ENCODE data around the gene RAPGEF1. TPM values are rescaled to one million over a fixed set of nuclear protein-coding genes. Genes with fewer than 3 reads are reported as not detected.

Gene RAPGEF1
- total and polyA plus RNA-seq, 12 donors: 39.6 to 135 (median 111) TPM

- peak overlapping the region in 1 of 10 donors; percentile 9 for H3K4me3 ChIP-seq
These were observed 71.2 kb downstream of the RAPGEF1 start for GRCh38 chr9:131668439-131669268.

GRCh38 chr9:131668057-131668438 lies 71.8 kb downstream of the RAPGEF1 start:
- DNase-seq: no peak
- WGBS, 2 donors: 84 to 92% methylated on average over 9 of the region's 9 CpGs
- peak overlapping the region in 1 of 10 donors; percentile 9 for H3K4me3 ChIP-seq
- peaks cover 40 to 88% (median 80%) of the 10 kb centered on the region in 9 donors for H3K4me1 ChIP-seq
- no peaks in the 10 kb centered on the region for H3K27me3 ChIP-seq
- TF ChIP-seq, protein P1, sequence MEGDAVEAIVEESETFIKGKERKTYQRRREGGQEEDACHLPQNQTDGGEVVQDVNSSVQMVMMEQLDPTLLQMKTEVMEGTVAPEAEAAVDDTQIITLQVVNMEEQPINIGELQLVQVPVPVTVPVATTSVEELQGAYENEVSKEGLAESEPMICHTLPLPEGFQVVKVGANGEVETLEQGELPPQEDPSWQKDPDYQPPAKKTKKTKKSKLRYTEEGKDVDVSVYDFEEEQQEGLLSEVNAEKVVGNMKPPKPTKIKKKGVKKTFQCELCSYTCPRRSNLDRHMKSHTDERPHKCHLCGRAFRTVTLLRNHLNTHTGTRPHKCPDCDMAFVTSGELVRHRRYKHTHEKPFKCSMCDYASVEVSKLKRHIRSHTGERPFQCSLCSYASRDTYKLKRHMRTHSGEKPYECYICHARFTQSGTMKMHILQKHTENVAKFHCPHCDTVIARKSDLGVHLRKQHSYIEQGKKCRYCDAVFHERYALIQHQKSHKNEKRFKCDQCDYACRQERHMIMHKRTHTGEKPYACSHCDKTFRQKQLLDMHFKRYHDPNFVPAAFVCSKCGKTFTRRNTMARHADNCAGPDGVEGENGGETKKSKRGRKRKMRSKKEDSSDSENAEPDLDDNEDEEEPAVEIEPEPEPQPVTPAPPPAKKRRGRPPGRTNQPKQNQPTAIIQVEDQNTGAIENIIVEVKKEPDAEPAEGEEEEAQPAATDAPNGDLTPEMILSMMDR (IDR thresholded peaks at IDR 0.05): no peak
- ATAC-seq: no peak
- peaks cover 0 to 4% (median 0%) of the 10 kb centered on the region in 11 donors for H3K9me3 ChIP-seq
- H3K36me3 ChIP-seq: peaks cover 0 to 5% (median 0%) of the 10 kb centered on the region in 9 donors
- intact Hi-C loops (cut with DNase I): loop anchor here in 1 of 10 donors (5.0 kb wide), 1 partner anchor 64 kb away; no protein-coding TSS in a partner anchor
- H3K27ac ChIP-seq: peak overlapping the region in 9 of 10 donors; percentile 28 to 91 (median 84)

More at GRCh38 chr9:131668439-131669268, 71.2 kb downstream of the RAPGEF1 start:
- TF ChIP-seq, protein P1 (IDR thresholded peaks at IDR 0.05): no peak
- Histone ChIP-seq H3K27me3 (no peaks in the 10 kb centered on the region), H3K4me1 (peaks cover 45 to 88% (median 80%) of the 10 kb centered on the region in 9 donors), H3K9me3 (peaks cover 0 to 4% (median 0%) of the 10 kb centered on the region in 11 donors), H3K27ac (peak overlapping the region; percentile 64 to 91 (median 83)), H3K36me3 (peaks cover 0 to 5% (median 0%) of the 10 kb centered on the region in 9 donors)
- DNase-seq (no peak), ATAC-seq (peak in 6 of 8 donors; percentile 23 to 35 (median 28))
- 34 to 39% methylated on average over 15 of the region's 15 CpGs for WGBS, 2 donors
- intact Hi-C loops (cut with DNase I): loop anchor here in 1 of 10 donors (5.0 kb wide), 1 partner anchor 64 kb away; no protein-coding TSS in a partner anchor

GRCh38 chr9:131667576-131667975 lies 72.3 kb downstream of the RAPGEF1 start:
- TF ChIP-seq, protein P1 (IDR thresholded peaks at IDR 0.05): no peak
- peaks cover 37 to 88% (median 78%) of the 10 kb centered on the region in 9 donors for H3K4me1 ChIP-seq
- 59 to 76% methylated on average over 7 of the region's 7 CpGs for WGBS, 2 donors
- peaks cover 0 to 5% (median 0%) of the 10 kb centered on the region in 9 donors for H3K36me3 ChIP-seq
- H3K27ac ChIP-seq: peak overlapping the region in 9 of 10 donors; percentile 13 to 91 (median 84)
- H3K4me3 ChIP-seq: no peak overlapping the region
- intact Hi-C loops (cut with DNase I): loop anchor here in 1 of 10 donors (5.0 kb wide), 1 partner anchor 65 kb away; no protein-coding TSS in a partner anchor
- peaks cover 0 to 4% (median 0%) of the 10 kb centered on the region in 11 donors for H3K9me3 ChIP-seq
- H3K27me3 ChIP-seq: no peaks in the 10 kb centered on the region
- peak in 1 of 8 donors; percentile 19 for ATAC-seq
- DNase-seq: no peak

DNA sequence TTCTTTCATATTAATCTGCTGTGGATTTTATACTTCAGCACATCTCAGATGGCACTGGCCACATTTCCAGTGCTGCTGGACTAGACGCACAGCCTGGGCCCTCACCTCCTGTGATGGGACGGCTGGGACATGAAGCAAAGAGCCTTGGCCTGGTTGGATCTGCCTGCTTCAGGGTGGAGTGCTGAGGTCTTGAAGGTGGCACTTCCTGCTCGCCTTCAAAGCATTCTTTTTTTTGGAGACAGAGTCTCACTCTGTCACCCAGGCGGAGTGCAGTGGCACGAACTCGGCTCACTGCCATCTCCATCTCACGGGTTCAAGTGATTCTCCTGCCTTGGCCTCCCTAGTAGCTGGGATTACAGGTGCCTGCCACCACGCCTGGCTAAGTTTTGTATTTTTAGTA lies 73.1 kb downstream of the RAPGEF1 start:
- H3K4me1 ChIP-seq: peaks cover 35 to 88% (median 76%) of the 10 kb centered on the region in 9 donors
- WGBS, 2 donors: 93 to 97% methylated on average over 8 of the region's 8 CpGs
- intact Hi-C loops (cut with DNase I): loop anchor here in 1 of 10 donors (5.0 kb wide), 1 partner anchor 66 kb away; no protein-coding TSS in a partner anchor
- peaks cover 0 to 5% (median 0%) of the 10 kb centered on the region in 9 donors for H3K36me3 ChIP-seq
- DNase-seq (no peak), ATAC-seq (no peak)
- H3K4me3 ChIP-seq: no peak overlapping the region
- peaks cover 0 to 4% (median 0%) of the 10 kb centered on the region in 11 donors for H3K9me3 ChIP-seq
- TF ChIP-seq, protein P1 (IDR thresholded peaks at IDR 0.05): no peak
- H3K27me3 ChIP-seq: no peaks in the 10 kb centered on the region
- H3K27ac ChIP-seq: peak overlapping the region in 7 of 10 donors; percentile 10 to 91 (median 84)
